Immature natural killer cell (primary cell): ENCODE measurements around the gene RNF32. TPM values are rescaled to one million over a fixed set of nuclear protein-coding genes. Genes with fewer than 3 reads are reported as not detected.
"Not testable (repeated sequence)": the region's sequence is repeated elsewhere in the genome, so short reads cannot be mapped to it uniquely, and the experiment has no call there.

Source experiments
- DNase-seq, 3 donors: peaks; one replicate each; pipeline ENCODE4 v3.0.0; 2022; ENCODE audit warnings: mixed read lengths in 1 of 3
- H3K27ac Mint-ChIP-seq, 6 donors: one replicate each; pipeline ENCODE4 v1.8.0; 2020; ENCODE audit warnings: mixed read lengths in 6 of 6, mild to moderate bottlenecking in 5 of 6, inconsistent platforms in 4 of 6, moderate library complexity in 3 of 6
- H3K27me3 Mint-ChIP-seq, 3 donors: one replicate each; pipeline ENCODE4 v1.8.0; 2020 to 2021; ENCODE audit warnings: low read depth in 3 of 3, mild to moderate bottlenecking in 3 of 3, mixed read lengths in 3 of 3, moderate library complexity in 3 of 3, inconsistent platforms in 1 of 3
- H3K36me3 Mint-ChIP-seq, 3 donors: one replicate each; pipeline ENCODE4 v1.8.0; 2020; ENCODE audit warnings: mixed read lengths in 3 of 3, inconsistent platforms in 2 of 3, mild to moderate bottlenecking in 2 of 3
- H3K4me1 Mint-ChIP-seq, 2 donors: one replicate each; pipeline ENCODE4 v1.8.0; 2020; ENCODE audit warnings: inconsistent platforms in 2 of 2, mild to moderate bottlenecking in 2 of 2, mixed read lengths in 2 of 2, moderate library complexity in 1 of 2
- H3K4me3 Mint-ChIP-seq, 5 donors: one replicate each; pipeline ENCODE4 v1.8.0; 2020; ENCODE audit warnings: mild to moderate bottlenecking in 5 of 5, mixed read lengths in 5 of 5, inconsistent platforms in 3 of 5, moderate library complexity in 3 of 5
- H3K9me3 Mint-ChIP-seq, 6 donors: one replicate each; pipeline ENCODE4 v1.8.0; 2020; ENCODE audit warnings: mild to moderate bottlenecking in 6 of 6, mixed read lengths in 6 of 6, inconsistent platforms in 4 of 6, moderate library complexity in 3 of 6
- polyA plus RNA-seq, 3 donors: library from polyadenylated mRNA; unstranded; fragments of 300-500 nt; fragmentation: Illumina TruSeq; gene quantifications; one replicate each; pipeline ENCODE4 v1.2.3, GENCODE V29; 2021

RNF32 gene
- polyA plus RNA-seq, 3 donors from 2014 or later = 0.32 to 4.7 (median 0.57) TPM

DNA sequence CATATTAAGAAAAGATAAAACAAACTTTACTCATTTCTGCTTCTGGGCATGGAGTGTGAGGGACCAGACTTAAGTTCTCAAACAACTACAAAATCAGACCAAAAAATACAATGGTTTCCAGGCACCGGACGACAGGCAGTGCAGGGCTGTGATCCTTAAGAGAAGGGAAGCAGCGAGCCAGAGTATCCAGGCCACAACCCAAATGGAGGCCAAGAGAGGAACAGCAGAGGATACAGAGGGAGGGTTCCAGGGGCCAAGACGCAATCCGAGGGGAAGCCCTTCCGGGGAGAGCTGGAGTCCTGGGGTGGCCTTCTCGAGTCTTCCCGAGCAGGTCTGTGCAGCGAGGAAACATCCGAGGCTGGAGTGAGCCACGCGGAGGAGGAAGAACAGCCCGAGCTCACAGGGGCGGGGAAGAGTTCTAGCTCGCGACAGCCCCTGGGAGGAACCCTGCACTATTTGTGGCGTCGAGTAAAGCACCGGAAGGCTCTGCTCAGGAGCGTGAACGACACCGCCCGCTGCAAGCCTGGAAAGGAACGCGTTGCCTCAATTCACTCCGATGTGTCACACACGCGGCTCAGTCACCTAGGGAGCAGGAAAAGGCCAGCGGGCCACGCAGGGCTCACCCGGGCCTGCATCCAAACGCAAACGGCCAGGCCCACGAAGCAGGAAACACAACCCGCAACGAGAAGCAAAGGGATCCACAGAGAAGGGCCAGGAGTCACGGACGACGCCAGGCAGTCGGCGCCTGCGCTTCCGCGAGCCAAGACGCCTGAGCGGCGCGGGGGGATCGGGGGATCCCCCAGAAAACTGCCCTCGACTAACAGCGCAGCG, 933 bp upstream of the RNF32 start:
- H3K27ac Mint-ChIP-seq = peak overlapping the region in 3 of 6 donors; percentile 5 to 72 (median 8)
- DNase-seq = peak in 1 of 3 donors; percentile 1
- H3K27me3 Mint-ChIP-seq = peaks cover 6 to 24% (median 20%) of the 10 kb centered on the region in 3 donors
- H3K36me3 Mint-ChIP-seq = peaks cover 0 to 4% (median 2%) of the 10 kb centered on the region in 3 donors
- peaks cover 0 to 5% (median 0%) of the 10 kb centered on the region in 6 donors for H3K9me3 Mint-ChIP-seq
- peak overlapping the region; percentile 77 to 89 (median 77) for H3K4me3 Mint-ChIP-seq
- H3K4me1 Mint-ChIP-seq = peaks cover 13 to 18% of the 10 kb centered on the region in 2 donors

- Mint-ChIP-seq H3K9me3 (peaks cover 0 to 5% (median under 1%) of the 10 kb centered on the region in 6 donors), H3K27ac (peak overlapping the region in 1 of 6 donors; percentile 35), H3K4me3 (peak overlapping the region; percentile 77 to 84 (median 84)), H3K27me3 (peaks cover 6 to 24% (median 20%) of the 10 kb centered on the region in 3 donors), H3K36me3 (peaks cover 0 to 4% (median 2%) of the 10 kb centered on the region in 3 donors), H3K4me1 (peaks cover 13 to 18% of the 10 kb centered on the region in 2 donors)
- DNase-seq = no peak
Observed at GRCh38 chr7:156640949-156641485, 443 bp downstream of the RNF32 start.

DNA sequence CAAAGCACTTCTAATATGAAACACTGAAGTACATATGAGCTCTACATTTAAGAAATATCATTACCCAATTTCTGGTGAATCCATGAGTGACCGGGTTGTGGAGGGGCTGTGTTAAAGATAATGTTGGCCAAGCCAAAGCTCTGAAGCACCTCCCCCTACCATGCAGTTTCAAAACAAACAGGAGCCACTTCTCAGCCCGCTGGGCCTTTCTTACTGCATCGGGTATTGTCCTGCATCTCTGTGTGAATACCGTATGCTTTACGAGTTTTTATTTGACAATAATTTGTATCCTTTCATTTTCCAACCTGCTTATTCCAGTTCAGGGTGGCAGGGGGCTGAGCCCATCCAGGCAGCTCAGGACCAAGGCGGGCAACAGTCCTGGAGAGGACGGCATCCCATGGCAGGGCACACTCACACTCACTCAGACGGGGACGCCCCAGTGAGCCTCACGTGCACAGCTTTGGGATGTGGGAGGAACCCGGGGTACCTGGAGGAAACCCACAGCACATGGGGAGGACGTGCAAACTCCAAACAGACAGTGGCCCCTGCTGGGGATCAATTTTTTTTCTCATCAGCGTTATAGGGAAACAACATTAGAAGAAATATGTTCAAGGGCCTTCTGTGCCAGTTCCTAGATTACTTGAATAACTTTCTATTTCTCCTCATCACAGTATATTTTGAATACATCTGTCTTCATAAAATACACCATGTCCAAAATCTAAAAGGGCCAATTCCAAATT, 1.9 kb downstream of the RNF32 start:
- Mint-ChIP-seq H3K36me3 (peaks cover 0 to 4% (median 2%) of the 10 kb centered on the region in 3 donors), H3K9me3 (peaks cover 0 to 5% (median 1%) of the 10 kb centered on the region in 6 donors), H3K4me3 (peak overlapping the region in 1 of 5 donors; percentile 33), H3K27ac (no peak overlapping the region), H3K4me1 (peaks cover 13 to 18% of the 10 kb centered on the region in 2 donors), H3K27me3 (peaks cover 5 to 26% (median 20%) of the 10 kb centered on the region in 3 donors)
- no peak for DNase-seq

DNA sequence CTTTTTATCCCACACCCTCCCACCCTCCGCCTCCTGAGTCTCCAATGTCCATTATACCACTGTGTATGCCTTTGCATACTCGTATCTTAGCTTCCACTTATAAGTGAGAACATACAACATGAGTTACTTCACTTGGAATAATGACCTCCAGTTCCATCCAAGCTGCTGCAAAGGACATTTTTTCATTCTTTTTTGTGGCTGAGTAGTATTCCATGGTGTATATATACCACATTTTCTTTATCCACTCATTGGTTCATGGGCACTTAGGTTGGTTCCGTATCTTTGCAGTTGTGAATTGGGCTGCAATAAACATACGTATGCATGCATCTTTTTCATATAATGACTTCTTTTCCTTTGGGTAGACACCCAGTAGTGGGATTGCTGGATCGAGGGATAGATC, 6.8 kb downstream of the RNF32 start:
- not testable (repeated sequence) for H3K4me3 Mint-ChIP-seq, H3K9me3 Mint-ChIP-seq, H3K4me1 Mint-ChIP-seq, H3K36me3 Mint-ChIP-seq, H3K27ac Mint-ChIP-seq, DNase-seq
- H3K27me3 Mint-ChIP-seq = peaks cover 8 to 24% (median 12%) of the 10 kb centered on the region in 3 donors

DNA sequence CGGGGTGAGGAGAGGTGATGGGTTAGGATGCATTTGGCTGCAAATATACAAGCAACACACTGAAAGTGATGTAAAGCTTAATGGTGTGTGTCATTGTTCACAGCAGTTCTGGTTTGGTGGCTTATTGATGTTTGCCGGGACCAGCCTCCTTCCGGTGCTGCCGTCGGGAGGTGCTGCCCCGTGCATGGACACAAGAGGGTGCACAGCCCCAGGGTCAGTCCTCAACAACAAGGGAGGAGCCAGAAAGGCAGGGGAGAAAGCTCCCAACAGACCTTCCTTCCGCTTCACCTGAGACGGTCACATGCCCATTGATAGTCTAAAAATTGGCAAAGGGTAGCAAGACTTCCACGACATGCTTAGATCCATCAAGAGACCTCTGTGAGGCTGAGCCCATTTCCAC, 9.5 kb downstream of the RNF32 start:
- H3K27me3 Mint-ChIP-seq = peaks cover 5 to 20% (median 14%) of the 10 kb centered on the region in 3 donors
- H3K4me3 Mint-ChIP-seq = no peak overlapping the region
- no peaks in the 10 kb centered on the region for H3K4me1 Mint-ChIP-seq
- no peak overlapping the region for H3K27ac Mint-ChIP-seq
- no peak for DNase-seq
- peaks cover 0 to 3% (median 0%) of the 10 kb centered on the region in 6 donors for H3K9me3 Mint-ChIP-seq
- H3K36me3 Mint-ChIP-seq = peaks cover 0 to 4% (median 0%) of the 10 kb centered on the region in 3 donors

DNA sequence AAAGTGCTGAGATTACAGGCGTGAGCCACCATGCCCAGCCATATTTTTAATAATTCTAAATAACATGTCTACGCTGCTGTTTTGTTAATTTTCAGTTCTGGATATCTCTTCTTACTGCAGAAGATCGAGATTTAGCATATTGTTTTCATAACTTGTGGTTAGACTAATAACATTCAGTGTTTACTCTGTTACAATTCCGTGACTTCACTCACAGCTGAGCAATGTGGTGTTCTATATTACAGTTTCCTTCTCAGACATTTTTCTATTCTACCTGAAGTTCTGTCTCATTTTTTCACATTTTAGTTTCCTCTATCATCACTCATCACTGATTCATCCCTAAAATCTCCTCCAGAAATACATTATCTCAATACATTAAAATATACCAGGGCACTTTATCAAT, 10.9 kb downstream of the RNF32 start:
- no peak for DNase-seq
- Mint-ChIP-seq H3K9me3 (peaks cover 0 to 3% (median 0%) of the 10 kb centered on the region in 6 donors), H3K4me3 (no peak overlapping the region), H3K4me1 (no peaks in the 10 kb centered on the region), H3K27ac (no peak overlapping the region), H3K27me3 (peaks cover 8 to 23% (median 16%) of the 10 kb centered on the region in 3 donors), H3K36me3 (peaks cover 0 to 4% (median 0%) of the 10 kb centered on the region in 3 donors)

- no peak for DNase-seq
- H3K27me3 Mint-ChIP-seq = peaks cover 12 to 19% (median 15%) of the 10 kb centered on the region in 3 donors
Observed at GRCh38 chr7:156652886-156653568, 12.5 kb downstream of the RNF32 start.

DNA sequence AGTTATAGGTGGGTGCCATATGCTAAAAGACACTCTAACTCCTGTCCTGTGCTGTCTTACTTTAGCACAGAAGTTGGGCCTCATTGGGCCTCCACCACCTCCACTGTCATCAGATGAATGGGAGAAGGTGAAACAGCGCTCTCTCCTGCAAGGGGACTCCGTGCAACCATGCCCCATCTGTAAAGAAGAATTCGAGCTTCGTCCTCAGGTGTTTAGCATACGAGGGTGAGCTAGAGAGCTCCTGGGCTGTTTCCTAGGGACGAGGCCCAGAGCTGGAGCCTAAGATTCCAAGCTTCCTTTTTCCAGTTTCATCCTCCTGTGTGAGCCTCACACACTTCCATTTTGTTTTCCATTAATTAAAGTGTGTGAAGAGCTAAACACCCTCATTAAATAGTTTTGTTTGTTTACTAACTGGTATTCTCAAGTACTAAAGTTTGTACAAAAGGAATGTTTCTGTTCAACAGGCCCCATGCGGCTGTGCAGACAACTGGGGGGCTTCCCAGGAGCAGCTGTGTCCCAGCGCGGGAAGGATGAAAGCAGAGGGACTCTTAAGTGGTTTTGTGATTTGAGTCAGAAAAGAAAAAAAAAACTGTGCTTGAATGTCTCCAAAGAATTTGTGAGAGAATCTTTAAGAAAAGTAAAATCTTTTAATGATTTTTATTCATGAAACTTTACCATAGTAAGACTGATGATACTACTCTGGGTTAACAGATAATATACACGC, 14.1 kb downstream of the RNF32 start:
- Mint-ChIP-seq H3K27me3 (peaks cover 8 to 22% (median 13%) of the 10 kb centered on the region in 3 donors), H3K27ac (no peak overlapping the region), H3K4me1 (no peaks in the 10 kb centered on the region), H3K36me3 (peaks cover 0 to 4% (median 0%) of the 10 kb centered on the region in 3 donors), H3K9me3 (no peaks in the 10 kb centered on the region), H3K4me3 (no peak overlapping the region)
- DNase-seq = no peak

More at GRCh38 chr7:156652886-156653568, 12.5 kb downstream of the RNF32 start:
- Mint-ChIP-seq H3K9me3 (peaks cover 0 to 2% (median 0%) of the 10 kb centered on the region in 6 donors), H3K4me1 (no peaks in the 10 kb centered on the region), H3K4me3 (no peak overlapping the region), H3K27ac (no peak overlapping the region), H3K36me3 (peaks cover 0 to 4% (median 0%) of the 10 kb centered on the region in 3 donors)

DNA sequence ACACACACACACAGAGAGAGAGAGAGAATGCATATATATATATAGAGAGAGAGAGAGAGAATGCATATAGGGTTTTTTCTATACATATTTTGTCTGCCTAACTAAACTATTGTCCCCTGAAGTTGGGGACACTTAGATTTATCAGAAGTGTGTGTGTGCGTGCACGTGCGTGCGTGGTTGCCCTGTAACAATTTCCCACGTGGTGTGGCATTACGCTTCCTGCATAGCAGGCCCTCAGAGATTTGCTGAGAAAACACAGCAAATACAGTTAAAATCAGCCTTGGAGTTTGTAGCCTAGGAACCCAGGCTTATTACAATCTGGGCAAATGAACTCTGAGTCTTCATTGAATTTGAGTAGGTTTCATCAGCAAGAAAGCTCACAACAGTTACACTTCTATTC, 14.7 kb downstream of the RNF32 start:
- DNase-seq = no peak
- Mint-ChIP-seq H3K4me3 (no peak overlapping the region), H3K9me3 (no peaks in the 10 kb centered on the region), H3K27me3 (peaks cover 9 to 19% (median 10%) of the 10 kb centered on the region in 3 donors), H3K36me3 (peaks cover 0 to 4% (median 0%) of the 10 kb centered on the region in 3 donors), H3K27ac (no peak overlapping the region), H3K4me1 (no peaks in the 10 kb centered on the region)

- Mint-ChIP-seq H3K4me1 (no peaks in the 10 kb centered on the region), H3K36me3 (peaks cover 0 to 4% (median 0%) of the 10 kb centered on the region in 3 donors), H3K27me3 (peaks cover 7 to 14% (median 10%) of the 10 kb centered on the region in 3 donors), H3K27ac (no peak overlapping the region), H3K4me3 (no peak overlapping the region), H3K9me3 (no peaks in the 10 kb centered on the region)
- DNase-seq = no peak
Observed at GRCh38 chr7:156655983-156656382, 15.4 kb downstream of the RNF32 start.

- Mint-ChIP-seq H3K27ac (no peak overlapping the region), H3K9me3 (no peaks in the 10 kb centered on the region), H3K4me3 (no peak overlapping the region), H3K4me1 (no peaks in the 10 kb centered on the region), H3K27me3 (peaks cover 4 to 12% (median 10%) of the 10 kb centered on the region in 3 donors), H3K36me3 (peaks cover 0 to 4% (median 0%) of the 10 kb centered on the region in 3 donors)
- DNase-seq = no peak
Observed at GRCh38 chr7:156656598-156656997, 16.0 kb downstream of the RNF32 start.

GRCh38 chr7:156657681-156658080, 17.1 kb downstream of the RNF32 start:
- no peaks in the 10 kb centered on the region for H3K4me1 Mint-ChIP-seq
- H3K36me3 Mint-ChIP-seq = no peaks in the 10 kb centered on the region
- DNase-seq = no peak
- H3K4me3 Mint-ChIP-seq = no peak overlapping the region
- no peak overlapping the region for H3K27ac Mint-ChIP-seq
- H3K9me3 Mint-ChIP-seq = no peaks in the 10 kb centered on the region
- peaks cover 4 to 9% (median 8%) of the 10 kb centered on the region in 3 donors for H3K27me3 Mint-ChIP-seq
